HUDEP-2 (cell line): ENCODE results near the gene PHACTR1.
A peak's percentile ranks its signal among the peaks of the same experiment; 100 is the strongest.

Experiments
- DNase-seq, 76 experiments: peaks; one replicate each; lab custom pipeline; 2025; ENCODE audit not compliant: unreplicated experiment in 76 of 76; lab: John Stamatoyannopoulos, UW

The PHACTR1 gene

DNA sequence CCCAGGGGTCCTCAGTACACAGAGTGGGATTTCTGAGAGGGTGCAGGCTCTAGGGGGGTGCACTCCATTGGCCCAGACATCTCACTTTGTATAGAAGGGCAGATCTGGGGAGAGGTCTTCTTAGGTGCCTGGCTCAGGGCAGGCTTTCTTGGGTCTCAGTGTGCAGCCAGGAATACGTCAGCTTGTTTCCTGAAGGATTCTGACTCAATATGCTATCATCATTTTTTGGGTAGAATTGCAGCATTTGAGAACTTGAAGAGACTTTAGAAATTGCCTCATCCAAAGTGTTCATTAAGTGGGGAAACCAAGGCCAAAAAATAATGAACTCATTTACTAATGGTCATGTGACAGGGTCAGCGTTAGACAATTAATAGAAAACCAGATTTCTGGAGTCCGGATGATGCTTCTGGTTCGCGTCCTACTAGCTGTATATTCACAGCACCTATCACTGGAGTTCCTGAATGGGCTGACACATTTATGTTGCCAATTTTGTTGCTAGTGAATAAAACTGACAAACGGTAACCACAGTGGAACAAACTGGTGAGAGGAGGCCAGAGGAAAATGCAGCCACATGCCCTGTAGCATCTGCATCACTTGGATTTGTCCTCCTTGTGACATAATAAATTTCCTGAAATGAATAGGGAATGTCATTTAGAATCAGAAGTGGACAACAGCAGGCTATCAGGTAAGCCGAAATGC is 372.9 kb downstream of the PHACTR1 start:
- DNase-seq: no peak

DNA sequence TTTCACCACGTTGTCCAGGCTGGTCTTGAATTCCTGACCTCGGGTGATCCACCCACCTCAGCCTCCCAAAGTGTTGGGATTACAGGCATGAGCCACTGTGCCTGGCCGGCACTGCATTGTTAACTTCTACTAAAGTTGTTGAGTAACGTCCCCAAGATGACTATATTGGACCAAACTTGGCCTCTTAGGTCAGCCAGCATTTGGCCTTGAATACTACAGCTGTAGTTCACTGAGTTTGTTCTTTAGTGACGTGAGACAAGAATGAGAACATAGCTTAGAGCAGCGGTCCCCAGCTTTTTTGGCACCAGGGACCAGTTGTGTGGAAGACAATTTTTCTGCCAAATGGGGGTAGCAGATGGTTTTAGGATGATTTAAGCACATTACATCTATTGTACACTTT is 374.6 kb downstream of the PHACTR1 start:
- no peak for DNase-seq

DNA sequence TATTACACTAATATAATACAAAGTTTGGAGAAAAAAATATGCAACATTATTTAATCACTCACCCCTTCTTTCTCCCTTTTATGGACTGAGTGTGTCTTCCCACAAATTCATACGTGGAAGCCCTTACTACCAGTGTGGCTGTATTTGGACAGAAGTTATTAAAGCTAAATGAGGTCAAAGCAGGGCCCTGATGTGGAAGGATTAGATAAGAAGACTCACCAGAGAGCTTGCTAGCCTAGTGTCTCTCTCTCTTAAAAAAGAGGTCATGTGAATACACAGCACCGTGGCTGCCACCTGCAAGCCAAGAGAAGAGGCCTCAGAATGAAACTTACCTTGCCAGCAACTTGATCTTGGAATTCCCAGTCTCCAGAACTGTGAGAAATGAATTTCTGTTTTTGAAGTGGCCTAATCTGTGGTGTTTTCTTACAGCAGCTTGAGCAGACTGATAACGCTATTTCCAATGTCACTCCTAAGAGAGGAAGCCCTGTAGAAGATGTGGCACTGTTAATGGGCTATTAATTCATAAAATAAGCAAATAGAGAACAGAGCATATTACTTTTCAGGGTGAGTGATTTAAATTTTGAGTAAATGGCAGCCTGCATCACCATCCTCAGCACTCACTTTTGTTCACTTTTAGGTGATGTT is 378.3 kb downstream of the PHACTR1 start:
- DNase-seq: no peak

DNA sequence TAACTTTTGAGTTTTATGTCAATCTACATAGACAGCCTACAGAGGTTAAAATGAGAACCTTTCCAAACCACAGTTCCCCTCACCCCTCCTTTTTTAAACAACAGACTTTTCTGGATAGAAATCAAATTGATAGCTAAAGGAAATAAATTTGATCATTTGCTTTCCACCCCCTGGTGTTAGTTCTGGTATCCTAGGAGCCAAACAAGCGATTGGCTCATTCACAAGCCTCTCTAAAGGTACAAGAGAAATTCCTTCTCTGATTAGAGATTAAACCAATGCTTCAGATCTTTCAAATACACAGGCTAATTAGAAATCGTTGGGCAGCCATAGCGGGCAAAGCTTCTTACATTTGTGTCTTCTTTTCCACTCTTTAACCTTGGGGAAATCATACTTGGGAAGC is 379.5 kb downstream of the PHACTR1 start:
- DNase-seq: no peak

DNA sequence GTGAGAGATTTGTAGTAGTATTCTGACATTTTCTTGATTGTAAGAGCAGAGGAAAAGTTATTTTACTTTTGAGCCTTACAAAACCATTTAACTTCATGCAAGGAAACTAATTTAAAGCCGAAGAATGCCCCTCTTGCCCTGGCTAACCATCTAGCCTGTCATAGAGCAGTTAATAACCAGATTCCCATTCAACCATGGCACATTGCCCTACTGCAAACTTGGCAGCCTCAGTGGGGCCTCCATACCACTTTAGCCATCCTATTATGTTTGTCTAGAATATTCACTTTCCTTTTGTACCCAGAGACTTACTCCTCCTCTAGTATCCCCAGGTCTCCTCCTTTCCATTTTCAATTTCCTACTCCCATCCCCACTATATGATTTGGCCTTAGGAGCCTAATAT is 380.9 kb downstream of the PHACTR1 start:
- DNase-seq: no peak

DNA sequence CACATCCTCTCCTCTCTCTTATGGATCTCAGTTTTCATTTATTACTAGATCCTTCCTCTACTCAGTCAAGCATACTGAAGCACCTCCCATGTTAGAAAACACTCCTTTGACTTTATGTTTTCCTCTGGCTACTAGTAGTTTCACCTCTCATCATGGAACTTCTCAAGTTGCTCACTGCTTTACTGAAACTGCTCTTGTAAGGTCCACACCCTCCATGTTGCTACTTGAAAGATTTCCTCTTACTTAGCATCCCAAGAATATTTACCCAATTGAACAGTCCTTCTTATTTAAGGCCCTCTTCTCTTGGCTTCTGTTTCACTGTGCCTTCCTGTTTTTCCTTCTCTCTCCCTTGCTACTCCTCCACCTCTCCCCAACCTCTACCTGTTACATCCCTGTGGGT is 381.4 kb downstream of the PHACTR1 start:
- no peak for DNase-seq

DNA sequence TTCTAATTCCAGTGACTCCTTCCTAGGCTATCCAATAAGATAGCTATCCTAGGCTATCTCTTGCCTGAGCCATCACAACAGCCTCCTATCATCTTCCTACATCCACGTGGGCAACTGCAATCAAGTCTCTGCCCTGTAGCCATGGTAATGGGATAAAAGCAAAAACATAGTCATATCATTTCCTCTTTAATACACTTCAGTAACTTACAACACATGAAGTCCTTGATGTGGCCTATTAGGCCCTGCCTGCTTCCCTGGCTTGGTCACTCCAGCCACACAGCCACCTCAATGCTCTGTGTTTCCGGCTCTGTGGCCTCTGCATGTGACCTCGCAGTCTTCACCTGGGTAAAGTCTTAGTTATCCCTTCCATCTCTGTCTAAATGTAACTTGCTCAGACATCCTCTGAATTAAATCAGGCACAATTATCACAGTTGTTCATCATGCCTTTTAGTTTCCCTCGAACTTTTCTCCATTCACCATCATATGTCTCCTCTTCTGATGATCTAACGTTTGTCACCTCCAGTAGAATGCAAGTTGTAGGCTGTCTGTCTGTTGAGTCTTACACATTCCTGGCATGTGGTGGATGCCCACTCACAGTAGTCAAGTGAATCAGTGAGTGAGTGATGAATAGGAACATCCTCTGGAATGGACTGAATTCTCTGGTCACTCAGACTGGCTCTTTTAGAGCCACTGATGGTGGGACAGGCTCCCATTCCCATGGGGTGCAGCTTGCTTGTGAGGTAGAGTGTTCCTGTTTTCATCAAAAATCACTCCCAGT is 382.4 kb downstream of the PHACTR1 start:
- DNase-seq: no peak

DNA sequence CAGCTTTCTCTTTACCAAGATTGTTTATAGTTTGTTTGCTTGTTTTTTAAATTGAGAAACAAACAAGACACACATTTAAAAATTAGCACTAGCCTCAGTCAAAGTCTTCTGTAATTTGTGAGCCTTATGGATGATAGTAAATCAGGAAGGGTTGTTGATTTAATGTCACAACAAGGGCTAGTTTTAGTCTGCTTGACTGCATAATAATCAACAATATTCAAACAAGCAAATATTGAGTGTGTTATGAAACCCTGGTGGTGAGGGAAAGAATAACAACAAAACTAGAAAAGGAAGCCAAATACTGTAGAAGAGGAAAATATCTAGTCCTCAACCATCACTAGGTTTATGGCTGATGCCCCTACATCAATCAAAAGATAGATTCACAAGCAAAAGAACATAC is 383.2 kb downstream of the PHACTR1 start:
- no peak for DNase-seq

DNA sequence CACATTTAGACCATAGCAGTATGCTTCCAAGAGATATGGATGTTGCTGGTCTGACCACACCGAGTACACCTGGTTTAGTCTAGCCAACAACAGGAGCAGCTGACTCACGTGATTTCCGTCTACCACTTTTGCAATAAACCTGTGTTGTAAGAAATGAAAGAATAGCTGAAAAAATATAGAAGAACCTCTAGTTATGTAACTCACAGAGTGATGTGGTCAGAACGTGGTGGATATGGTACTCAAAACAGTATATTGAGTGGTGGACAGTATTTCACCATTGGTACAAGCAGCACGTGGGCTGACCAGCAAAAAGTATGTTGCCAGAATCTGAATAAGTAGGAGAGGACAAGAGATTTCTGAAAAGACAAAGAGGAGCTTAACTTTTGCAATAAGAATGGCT is 384.8 kb downstream of the PHACTR1 start:
- DNase-seq: no peak

DNA sequence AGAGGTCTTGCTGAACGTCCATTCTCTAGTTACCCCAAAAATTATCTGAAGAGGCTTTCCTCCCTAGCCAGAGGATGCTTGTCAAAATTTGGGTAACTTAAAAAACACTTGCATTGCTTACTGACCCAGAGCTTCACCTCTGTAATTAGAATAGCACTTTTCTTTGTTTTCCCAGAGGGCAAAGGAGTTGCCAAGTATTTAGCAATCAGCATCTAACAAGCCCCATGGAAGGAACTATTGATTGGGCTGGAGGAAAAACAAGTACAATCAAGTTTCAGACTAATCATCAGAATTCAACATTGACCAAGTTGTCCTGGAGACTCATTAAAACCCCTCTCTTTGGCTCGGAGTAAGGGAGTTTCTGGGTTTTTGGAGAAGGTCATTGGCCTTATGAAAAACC is 385.4 kb downstream of the PHACTR1 start:
- no peak for DNase-seq

DNA sequence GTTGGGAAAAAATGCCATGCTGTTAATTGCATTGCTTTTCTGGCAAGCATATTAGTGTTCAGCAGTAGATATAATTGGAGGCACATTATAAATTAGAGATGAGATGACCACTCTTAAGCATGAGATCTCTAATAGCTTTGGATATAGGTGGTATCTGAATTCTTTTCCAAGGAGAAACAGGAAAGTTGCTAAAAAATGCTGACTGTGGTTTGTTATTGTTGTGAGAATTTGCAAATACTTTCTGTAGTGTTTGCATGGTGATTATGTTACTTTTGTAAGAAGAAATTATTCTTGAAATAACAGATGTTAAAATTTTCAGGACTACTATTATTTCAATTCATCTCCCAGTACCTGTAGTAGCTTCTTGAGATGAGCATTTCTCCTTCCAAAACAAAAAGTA is 386.6 kb downstream of the PHACTR1 start:
- DNase-seq: no peak

DNA sequence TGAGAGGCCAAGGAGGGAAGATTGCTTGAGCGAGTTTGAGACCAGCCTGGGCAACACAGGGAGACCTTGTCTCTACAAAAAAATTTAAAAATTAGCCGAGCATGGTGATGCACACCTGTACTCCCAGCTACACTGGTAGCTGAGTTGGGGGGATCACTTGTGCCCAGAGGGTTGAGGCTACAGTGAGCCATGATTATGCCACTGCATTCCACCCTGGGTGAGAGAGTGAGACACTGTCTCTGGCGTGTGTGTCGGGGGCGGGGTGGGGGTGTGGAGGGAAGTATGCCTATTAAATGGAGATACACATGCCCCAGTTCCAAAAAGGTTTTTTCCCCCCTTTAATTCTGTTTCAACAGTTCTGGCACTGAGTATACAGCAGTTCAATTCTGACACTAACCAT is 388.6 kb downstream of the PHACTR1 start:
- DNase-seq: no peak

DNA sequence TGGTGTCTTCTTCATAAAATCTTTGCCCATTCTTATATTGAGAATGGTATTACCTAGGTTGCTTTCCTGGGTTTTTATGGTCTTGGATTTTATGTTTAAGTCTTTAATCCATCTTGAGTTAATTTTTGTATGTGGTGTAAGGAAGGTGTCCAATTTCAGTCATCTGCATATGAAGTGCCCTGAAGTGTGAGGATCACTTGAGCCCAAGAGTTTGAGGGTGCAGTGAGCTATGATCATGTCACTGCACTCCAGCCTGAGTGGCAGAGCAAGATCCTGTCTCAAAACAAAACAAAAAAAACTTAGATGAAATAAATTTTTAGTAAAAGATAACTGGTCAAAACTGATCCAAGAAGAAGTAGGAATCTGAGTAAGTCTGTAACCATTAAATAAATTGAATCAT is 396.4 kb downstream of the PHACTR1 start:
- no peak for DNase-seq

DNA sequence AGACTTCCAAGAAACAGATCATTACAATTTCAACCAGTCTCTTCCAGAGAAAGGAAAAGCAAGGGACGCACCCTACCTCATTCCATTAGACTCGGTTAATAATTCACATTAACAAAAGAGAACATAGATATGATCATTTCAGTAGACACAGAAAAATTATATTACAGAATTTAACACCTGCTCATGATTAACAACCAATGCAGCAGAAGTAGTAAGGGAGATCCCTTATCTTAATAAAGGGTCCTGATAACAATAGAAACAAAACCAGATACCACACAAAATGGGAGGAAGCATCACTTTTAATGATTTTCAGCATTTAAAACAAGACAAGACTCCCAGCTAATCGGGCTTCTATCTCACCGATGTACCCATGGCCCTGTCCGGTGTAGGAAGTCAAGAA is 396.8 kb downstream of the PHACTR1 start:
- DNase-seq: no peak

DNA sequence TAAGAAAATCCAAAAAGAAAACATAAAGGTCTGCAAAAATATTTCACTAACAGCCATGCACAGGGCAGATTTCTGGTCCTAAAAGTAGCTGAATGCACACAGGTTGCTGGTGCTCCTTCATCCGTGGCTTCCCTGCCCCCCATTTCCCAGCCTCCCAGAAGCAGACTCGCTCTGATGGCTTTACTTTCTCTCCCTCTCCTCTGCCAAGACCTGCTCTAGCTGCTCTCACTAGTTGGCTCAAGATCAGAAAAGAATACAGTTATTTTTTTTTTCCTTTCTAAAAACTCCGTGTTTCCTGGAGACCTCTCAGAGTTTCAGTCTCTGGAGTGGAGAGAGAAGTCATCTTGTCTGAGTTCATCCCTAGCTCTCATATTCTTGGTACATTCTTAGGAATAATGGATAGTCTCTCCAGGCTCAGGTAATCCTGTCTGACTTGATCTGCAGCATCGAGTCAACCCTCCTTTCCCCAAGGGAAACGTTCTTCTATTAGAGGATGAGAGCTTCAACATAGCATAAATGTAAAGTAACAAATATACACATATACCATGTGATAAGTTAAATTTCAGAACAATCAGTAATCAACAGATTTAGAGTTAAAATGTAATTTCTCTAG is 397.5 kb downstream of the PHACTR1 start:
- no peak for DNase-seq

DNA sequence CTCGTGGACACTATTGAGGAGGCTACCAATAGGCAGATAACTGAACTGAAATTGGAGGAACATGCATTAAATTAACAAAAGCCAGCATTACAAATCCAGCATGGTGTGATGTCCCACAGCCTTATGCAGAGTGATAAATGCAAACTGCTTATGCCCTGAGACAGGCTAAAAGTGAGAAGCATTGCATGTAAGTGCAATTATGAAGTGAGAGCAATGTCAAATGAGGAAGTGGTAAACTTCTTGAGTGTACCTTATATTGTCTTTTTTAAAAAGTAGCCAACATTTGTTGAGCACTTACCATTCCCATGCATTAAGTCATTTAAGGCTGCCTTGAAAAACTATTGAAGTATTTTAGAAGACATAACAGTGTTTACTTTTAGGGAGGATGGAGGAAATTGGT is 399.6 kb downstream of the PHACTR1 start:
- peak in 1 of 76 experiments; percentile 6 for DNase-seq

DNA sequence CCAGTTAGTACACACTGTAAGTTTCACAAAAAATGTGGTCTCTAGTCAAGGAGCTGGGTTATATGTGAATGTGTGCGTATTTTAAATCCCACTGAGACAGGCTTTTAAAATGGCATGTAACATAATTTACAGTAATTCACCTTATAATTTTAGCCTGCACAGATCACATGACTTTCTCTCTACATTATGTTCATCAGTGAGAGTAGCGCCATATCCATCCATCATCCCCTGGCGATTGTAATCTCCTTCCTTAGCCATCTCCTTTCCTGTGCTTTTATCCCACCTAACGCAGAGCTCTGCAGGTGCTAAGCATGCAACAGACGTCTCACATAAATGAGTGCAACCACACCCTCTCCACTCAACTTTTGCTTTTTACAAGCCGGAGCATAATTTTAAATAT is 401.0 kb downstream of the PHACTR1 start:
- no peak for DNase-seq

DNA sequence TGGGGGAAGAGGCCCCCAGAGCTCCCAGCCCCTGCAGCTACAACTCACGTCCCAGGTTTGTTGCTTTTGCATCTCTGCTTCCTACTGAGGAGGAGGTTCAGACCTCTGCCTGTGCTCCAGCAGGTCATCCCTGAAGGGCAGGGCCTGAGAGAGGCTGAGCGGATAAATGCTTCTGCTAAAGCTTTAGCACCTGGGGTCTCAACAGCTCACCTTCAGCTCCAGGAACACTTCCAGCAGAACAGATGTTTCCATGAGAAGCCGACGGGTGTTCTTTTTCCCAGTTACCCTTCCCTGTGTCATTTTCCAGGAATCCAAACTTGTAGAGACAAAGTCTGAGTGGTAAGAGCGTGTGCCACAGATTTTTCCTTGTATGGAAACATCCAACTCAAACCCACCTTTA is 403.0 kb downstream of the PHACTR1 start:
- no peak for DNase-seq

DNA sequence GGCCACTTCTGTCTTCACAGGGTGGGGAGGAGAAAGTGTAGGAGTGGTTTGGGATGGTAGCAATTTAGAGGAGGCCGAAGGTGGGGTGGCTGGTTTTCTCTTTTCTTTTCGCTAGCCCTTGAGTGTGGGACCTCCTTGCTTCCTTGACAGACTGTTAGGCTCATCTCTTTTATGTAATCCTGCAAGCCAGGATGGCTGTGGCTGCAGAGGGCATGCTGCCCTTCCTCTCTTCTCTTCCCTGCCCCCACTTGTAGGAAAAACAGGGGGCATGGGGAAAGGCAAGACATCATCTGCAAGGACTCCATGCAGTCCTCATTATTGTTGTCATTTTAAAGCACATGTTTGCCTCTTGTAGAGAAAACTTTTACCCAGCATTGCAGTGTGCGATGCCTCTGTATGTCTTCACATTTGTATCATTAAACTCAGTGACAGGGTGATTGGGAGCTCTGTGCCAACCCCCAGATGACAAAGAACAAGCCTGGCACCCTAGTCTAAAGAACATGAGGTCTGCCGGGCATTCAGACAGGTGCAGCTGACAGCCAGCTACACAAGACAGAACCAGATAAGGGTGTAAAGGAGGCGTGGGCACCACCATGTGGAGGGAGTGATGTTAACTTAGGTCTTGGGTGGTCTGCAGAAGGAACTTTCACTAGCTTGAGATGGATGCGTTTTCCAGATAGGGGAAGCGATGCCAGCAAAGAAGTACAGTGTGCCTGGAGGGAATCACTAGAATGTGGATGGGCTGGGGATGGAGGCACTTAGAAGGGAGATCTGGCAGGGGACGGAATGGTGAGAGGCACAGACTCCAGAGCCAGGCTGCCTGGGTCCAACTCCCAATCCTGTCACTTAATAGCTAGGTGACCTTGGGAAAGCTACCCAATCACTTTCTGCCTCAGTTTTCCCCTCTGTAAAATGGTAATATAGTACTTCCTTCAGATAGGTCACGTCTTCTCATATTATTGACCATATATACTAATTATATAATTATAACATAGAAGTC is 404.2 kb downstream of the PHACTR1 start:
- DNase-seq: no peak

DNA sequence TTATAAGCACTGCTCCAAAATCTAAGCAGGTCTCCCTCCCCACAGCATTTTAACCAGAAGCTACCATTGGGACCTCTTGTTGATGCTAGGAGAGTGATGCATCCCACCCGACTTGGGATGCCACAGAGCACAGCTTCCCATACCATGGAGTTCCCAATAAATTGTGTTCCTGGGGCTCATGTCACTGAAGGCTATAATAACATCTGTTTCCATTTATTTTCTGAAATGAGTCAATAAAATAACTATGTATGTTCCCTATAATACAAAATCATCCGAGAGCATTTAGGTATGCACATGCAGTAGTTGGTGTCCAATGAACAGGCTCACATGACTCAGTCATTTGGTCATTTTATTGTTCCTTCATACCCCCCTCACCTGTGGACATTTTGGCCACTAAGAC is 407.6 kb downstream of the PHACTR1 start:
- no peak for DNase-seq
